ENCODE measurements around the gene ZBTB20.

GRCh38 chr3:114442246-114442645 lies 704.8 kb downstream of the ZBTB20 start:
- TF ChIP-seq CTCF (IDR thresholded peaks at IDR 0.05; ENCODE audit: borderline replicate concordance, extremely low read depth, low read length, poor library complexity, severe bottlenecking), result no peak
- TF ChIP-seq EZH2 (IDR thresholded peaks at IDR 0.05; ENCODE audit: borderline replicate concordance, low read depth, low read length, severe bottlenecking), result no peak

Data from DND-41 (cell line).